Measurements from ENCODE around the gene SASH1. TPM values are rescaled to one million over a fixed set of nuclear protein-coding genes. Genes with fewer than 3 reads are reported as not detected.
A peak's percentile ranks its signal among the peaks of the same experiment; 100 is the strongest.

The SASH1 gene
- polyA plus RNA-seq (2011; rRNA removed) (26.6 and 27.0 TPM in 2 replicates), polyA minus RNA-seq (2011; rRNA and poly(A)+ RNA removed) (65.3 and 69.5 TPM in 2 replicates)

DNA sequence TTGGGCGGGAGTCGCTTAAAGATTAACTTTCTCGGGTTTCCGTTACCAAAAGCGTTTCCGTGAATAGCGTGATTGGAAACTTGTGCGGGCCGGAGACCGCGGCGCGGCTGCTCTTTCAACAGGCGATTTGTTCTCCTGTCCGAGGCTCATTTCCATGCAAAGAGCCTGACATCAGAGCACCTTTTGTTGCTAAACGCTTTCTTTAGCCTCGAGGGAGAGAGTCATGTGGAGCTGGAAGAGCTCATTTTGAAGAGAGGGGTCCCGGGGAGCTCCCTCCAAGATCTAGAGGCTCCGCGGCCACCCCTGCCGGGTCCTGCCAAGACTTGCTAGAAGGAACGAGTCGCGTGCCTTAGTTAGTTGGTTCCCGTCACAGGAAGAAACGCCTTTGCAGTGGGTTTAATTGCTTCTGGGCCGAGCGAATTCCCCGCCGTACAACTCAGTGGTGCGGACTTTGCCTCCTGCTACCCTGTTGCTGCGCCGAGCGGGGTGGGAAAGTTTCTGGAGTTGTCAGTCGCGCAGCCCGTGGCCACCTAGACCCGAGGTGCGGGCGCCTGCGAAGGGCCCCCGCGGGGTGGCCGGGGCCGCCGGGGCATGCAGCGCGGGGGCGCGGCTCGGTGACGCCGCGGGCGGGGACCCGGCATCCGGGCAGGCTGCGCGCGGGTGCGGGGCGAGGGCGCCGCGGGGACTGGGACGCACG is at the start of gene SASH1:
Gene SASH1 (plus strand): TSS at position 489 of the 697 bp plus-strand sequence. CDS start 230 bp downstream, outside the sequence.
- Histone ChIP-seq H3K9me3 (ENCODE audit: control insufficient read depth, insufficient read depth, low read length) (no peaks in the 10 kb centered on the region), H3K4me3 (ENCODE audit: low read depth, low read length) (peak within 1 kb of the TSS; percentile 83), H3K27ac (ENCODE audit: low read depth, low read length) (peak within 1 kb of the TSS; percentile 92), H3K27me3 (ENCODE audit: control insufficient read depth, insufficient read depth, low read length) (no peaks in the 10 kb centered on the region)
- peak; percentile 38 for DNase-seq (ENCODE audit: low read depth, low spot score)
- TF ChIP-seq, protein P1, sequence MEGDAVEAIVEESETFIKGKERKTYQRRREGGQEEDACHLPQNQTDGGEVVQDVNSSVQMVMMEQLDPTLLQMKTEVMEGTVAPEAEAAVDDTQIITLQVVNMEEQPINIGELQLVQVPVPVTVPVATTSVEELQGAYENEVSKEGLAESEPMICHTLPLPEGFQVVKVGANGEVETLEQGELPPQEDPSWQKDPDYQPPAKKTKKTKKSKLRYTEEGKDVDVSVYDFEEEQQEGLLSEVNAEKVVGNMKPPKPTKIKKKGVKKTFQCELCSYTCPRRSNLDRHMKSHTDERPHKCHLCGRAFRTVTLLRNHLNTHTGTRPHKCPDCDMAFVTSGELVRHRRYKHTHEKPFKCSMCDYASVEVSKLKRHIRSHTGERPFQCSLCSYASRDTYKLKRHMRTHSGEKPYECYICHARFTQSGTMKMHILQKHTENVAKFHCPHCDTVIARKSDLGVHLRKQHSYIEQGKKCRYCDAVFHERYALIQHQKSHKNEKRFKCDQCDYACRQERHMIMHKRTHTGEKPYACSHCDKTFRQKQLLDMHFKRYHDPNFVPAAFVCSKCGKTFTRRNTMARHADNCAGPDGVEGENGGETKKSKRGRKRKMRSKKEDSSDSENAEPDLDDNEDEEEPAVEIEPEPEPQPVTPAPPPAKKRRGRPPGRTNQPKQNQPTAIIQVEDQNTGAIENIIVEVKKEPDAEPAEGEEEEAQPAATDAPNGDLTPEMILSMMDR (IDR thresholded peaks at IDR 0.05; ENCODE audit: low read depth, low read length) = no peak
- POLR2A ChIA-PET = interaction anchor here (1.0 to 1.4 kb wide), 4 partner anchors 20 to 188 kb away, joined by 3 to 4 read pairs (median 3); no protein-coding TSS in a partner anchor
- CTCF ChIA-PET = interaction anchor here (1.0 kb wide), 1 partner anchor 165 kb away, joined by 4 read pairs; no protein-coding TSS in a partner anchor

DNA sequence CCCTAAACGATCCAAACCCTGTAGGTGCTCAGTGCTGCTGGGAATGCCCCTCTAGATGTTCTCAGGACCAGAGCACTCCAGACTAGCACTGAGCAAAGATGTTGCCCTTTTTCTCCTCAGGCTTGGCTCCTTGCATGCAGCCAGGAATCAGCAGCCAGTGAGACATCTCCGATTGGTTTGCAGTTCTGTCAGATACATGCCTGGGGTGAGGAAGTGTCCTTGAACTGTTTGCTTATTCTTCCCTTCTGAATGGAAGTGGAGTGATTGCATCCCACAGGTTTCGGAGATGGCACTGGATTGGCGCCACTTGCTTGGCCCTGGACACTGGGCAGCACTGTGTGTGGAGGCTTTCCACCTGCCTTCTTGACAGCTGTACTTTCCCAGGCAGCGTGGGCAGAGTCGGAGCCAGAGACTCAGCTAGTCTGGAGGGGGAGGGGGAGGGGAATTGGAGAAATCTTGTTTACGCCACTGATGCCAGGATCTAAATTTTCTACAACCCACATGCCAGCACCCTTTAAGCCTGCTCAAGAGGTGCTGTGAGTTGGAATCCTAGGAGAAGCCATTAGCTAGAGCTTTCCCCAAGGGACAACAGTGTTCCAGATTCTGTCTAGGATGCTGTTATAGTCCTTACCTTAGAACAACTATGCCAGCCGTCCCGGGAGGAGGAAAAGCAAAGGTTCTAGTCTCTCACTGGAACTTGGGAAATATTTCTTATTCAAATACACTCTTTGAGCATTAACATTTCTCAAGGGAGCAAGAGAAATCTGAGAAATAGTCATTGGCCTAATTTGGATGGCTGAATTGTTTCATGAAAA is 49.2 kb upstream of the SASH1 start:
- TF ChIP-seq, protein P1 (IDR thresholded peaks at IDR 0.05; ENCODE audit: low read depth, low read length) = no peak
- Histone ChIP-seq H3K4me3 (ENCODE audit: low read depth, low read length) (no peak overlapping the region), H3K9me3 (ENCODE audit: control insufficient read depth, insufficient read depth, low read length) (no peaks in the 10 kb centered on the region), H3K27ac (ENCODE audit: low read depth, low read length) (no peak overlapping the region), H3K27me3 (ENCODE audit: control insufficient read depth, insufficient read depth, low read length) (no peaks in the 10 kb centered on the region)
- ChIA-PET CTCF (no interaction called here), POLR2A (no interaction called here)
- DNase-seq (ENCODE audit: low read depth, low spot score) = no peak

DNA sequence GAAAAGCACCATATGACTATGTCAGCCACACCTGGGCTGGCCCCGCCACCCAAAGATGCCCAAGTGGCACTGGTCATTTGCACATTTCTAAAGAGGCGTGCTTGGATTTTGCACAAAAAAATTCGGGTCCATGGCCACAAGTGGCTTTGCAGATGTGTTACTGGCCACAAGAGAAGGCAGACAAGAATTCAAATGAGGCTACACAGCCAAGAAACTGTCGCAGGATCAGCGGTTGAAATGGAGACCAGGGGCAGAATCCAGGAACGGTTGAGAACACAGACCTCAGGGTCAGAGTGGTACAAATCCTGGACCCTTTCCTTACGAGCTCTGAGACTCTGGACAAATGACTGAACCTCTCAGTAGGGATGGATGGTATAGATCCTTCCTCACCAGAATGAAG is 48.6 kb upstream of the SASH1 start:
- no peaks in the 10 kb centered on the region for H3K9me3 ChIP-seq (ENCODE audit: control insufficient read depth, insufficient read depth, low read length)
- TF ChIP-seq, protein P1 (IDR thresholded peaks at IDR 0.05; ENCODE audit: low read depth, low read length) = no peak

DNA sequence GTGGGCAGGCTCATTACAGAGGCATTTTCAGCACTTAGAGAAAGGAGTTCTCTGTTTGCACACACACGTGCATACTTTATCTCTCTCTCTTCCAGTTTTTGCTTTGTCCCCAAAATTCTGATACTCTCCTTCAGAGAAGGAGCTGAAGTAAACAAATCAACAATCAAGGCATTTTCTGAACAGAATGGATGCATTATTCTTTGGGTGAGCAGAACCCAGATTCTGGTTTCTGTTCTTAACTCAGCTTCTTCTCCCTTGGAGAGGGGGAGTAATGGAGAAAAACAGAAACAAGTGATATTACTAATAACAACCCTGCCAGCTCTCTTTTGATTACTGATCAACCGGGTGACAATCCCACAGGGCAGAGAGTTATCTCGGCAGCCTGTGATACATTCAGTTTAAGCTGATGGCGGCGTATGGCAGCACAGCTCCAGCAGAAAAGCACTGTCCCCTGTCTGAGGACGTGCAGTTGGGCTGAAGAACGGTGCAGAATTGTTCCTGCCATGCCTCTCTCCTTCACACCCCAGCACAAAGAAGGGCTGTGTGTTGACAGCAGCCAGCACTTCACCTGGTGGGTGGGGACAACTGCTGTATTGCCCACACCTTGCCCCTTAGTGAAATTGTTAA is 47.3 kb upstream of the SASH1 start:
- no peak for DNase-seq (ENCODE audit: low read depth, low spot score)
- H3K4me3 ChIP-seq (ENCODE audit: low read depth, low read length) = no peak overlapping the region
- CTCF ChIA-PET = no interaction called here
- H3K9me3 ChIP-seq (ENCODE audit: control insufficient read depth, insufficient read depth, low read length) = no peaks in the 10 kb centered on the region
- no peaks in the 10 kb centered on the region for H3K27me3 ChIP-seq (ENCODE audit: control insufficient read depth, insufficient read depth, low read length)
- POLR2A ChIA-PET = no interaction called here
- no peak overlapping the region for H3K27ac ChIP-seq (ENCODE audit: low read depth, low read length)
- TF ChIP-seq, protein P1 (IDR thresholded peaks at IDR 0.05; ENCODE audit: low read depth, low read length) = no peak

More for the DNA sequence above, 48.6 kb upstream of the SASH1 start:
- ChIA-PET POLR2A (no interaction called here), CTCF (no interaction called here)
- no peak for DNase-seq (ENCODE audit: low read depth, low spot score)
- H3K27me3 ChIP-seq (ENCODE audit: control insufficient read depth, insufficient read depth, low read length) = no peaks in the 10 kb centered on the region
- no peak overlapping the region for H3K27ac ChIP-seq (ENCODE audit: low read depth, low read length)
- H3K4me3 ChIP-seq (ENCODE audit: low read depth, low read length) = no peak overlapping the region
